H7 (cell line): Measurements from ENCODE around the gene KIAA0825. TPM values are rescaled to one million over a fixed set of nuclear protein-coding genes. Genes with fewer than 3 reads are reported as not detected.
A peak's percentile ranks its signal among the peaks of the same experiment; 100 is the strongest.
"Not testable (repeated sequence)": the region's sequence is repeated elsewhere in the genome, so short reads cannot be mapped to it uniquely, and the experiment has no call there.

Experiments used
- DNase-seq: peaks from one replicate; pipeline ENCODE4 v3.0.0; 2012
- H3K27me3 ChIP-seq: 2 replicates; pipeline ENCODE4 v1.6.0; 2011; ENCODE audit warnings: mild to moderate bottlenecking, low read length; ENCODE audit not compliant: control insufficient read depth, insufficient read depth
- H3K36me3 ChIP-seq: replicated peaks from 2 replicates; pipeline ENCODE4 v1.5.1; 2011; ENCODE audit warnings: low read length; ENCODE audit not compliant: control insufficient read depth, insufficient read depth
- H3K4me3 ChIP-seq: 2 replicates; pipeline ENCODE4 v1.5.1; 2011; ENCODE audit warnings: low read depth, mild to moderate bottlenecking, control low read depth, low read length, moderate library complexity; ENCODE audit not compliant: insufficient read depth
- total RNA-seq: library from RNA; depleted of rRNA; stranded (reverse); fragments of >200 nt; shearing (Covaris generic); gene quantifications from 2 replicates; pipeline ENCODE4 v1.2.3, GENCODE V29; 2014

Gene KIAA0825
- total RNA-seq, 1 experiment from 2014 or later: 1.5 TPM

DNA sequence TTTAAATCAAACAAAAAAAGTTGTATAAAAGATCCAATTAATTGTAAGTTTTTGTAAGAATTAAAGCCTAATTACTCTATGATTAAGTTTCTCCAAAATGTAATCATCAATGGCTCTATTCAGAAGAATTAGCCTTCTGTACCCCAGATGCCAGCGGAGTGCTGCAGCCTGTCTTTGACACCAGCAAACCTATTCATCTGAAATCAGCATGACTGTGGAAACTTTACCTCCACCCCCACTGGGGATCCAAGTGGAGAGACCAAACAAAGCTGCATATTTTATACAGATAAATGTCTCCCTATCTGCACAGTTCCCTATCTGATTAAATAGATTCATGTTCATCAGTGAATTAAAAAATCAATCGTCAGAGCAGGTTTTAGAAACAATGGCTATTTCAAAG, 426.8 kb downstream of the KIAA0825 start:
- no peak overlapping the region for H3K4me3 ChIP-seq
- no peaks in the 10 kb centered on the region for H3K36me3 ChIP-seq
- no peaks in the 10 kb centered on the region for H3K27me3 ChIP-seq
- DNase-seq: peak; percentile 8

DNA sequence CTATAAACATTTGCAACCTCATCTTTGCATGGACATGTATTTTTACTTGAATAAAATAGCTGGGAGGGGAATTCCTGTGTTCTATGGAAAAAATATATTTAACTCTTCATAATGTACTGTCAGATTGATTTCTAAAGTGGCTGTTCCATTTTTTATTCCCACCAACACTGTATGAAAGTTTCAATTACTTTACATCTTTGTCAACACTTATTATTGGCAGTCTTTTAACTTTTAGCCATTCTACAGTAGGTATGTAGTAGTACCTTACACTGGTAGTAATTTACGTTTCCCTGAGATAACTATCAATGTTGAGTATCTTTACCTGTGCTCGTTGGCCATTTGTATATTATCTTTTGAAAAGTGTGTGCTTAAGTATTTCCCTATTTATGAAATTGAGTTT, 429.7 kb downstream of the KIAA0825 start:
- no peaks in the 10 kb centered on the region for H3K36me3 ChIP-seq
- no peak overlapping the region for H3K4me3 ChIP-seq
- H3K27me3 ChIP-seq: no peaks in the 10 kb centered on the region
- DNase-seq: no peak

DNA sequence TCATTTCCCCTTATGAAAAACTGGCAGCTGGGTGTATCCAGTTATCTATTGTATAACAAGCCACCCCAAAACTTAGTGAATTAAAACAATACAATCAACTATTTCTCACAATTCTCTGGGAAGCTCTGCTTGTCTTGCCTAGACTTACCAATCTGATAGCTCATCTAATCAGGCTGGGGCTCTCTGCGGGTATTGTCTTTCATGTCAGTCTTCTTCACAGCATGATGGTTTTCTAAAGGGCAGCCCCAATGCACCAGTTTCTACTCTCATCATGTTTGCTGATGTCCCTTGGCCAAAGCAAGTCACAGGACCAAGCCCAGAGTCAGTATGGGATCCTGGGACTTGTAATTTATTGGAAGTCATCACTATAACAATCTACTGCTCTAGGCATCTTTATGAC, 433.5 kb downstream of the KIAA0825 start:
- DNase-seq: no peak
- no peaks in the 10 kb centered on the region for H3K27me3 ChIP-seq
- no peak overlapping the region for H3K4me3 ChIP-seq
- no peaks in the 10 kb centered on the region for H3K36me3 ChIP-seq

DNA sequence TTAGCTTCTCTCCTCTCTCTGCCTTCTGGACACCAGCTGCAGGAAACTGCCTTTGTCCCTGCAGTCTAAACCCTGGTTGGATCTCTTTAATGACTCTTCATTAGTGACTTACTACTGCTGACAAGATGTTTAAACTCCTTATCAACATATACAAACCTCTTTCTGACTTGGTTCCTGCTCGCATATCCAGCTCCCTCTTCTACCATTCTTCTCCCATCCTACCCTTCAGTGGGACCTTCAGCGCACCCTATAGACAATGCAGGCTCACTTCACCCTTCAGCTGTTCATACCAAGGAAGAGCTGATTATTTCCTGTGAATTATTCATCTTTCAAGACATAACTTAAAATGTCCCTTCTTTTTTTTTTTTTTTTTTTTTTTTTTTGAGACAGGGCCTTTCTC, 436.5 kb downstream of the KIAA0825 start:
- Histone ChIP-seq H3K27me3 (no peaks in the 10 kb centered on the region), H3K36me3 (no peaks in the 10 kb centered on the region), H3K4me3 (no peak overlapping the region)
- DNase-seq: no peak

DNA sequence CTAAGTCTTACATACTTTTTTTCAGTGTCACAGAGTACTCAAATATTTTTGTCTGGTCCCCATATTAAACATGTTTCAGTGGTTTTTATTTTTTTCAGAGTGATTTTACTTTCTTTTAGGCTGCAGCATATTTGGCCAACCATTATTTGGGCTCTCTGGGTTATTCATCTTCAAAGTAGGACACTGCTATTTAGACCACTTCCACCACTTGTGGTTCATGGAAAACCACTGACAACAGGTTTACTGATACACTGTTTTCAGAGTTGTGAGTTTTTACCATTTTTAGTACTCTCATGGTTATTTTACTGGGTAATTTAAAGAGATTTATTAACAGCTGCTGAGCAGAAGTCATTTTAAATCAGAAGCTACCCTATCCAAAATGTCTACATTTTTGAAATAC, 437.6 kb downstream of the KIAA0825 start:
- H3K4me3 ChIP-seq: no peak overlapping the region
- DNase-seq: no peak
- H3K36me3 ChIP-seq: no peaks in the 10 kb centered on the region

DNA sequence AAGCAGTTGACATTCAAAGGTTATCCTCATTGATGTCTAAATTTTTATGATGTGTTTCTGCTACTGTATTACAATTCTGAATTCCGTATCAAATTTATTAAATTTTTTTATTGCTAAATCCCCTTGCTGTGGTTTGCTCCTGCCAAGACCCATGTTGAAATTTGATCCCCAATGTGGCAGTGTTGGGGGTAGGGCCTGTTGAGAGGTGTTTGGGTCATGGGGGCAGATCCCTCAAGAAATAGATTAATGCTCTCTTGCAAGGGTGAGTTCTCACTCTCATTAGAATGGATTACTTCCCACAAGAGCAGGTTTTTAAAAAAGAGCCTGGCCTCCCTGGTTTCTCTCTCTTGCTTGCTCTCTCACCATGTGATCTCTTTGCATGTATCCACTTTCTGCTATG, 442.5 kb downstream of the KIAA0825 start:
- H3K4me3 ChIP-seq: no peak overlapping the region
- no peaks in the 10 kb centered on the region for H3K27me3 ChIP-seq
- H3K36me3 ChIP-seq: no peaks in the 10 kb centered on the region; the same call in none of the 2 replicates
- no peak for DNase-seq

More for the DNA sequence above, 437.6 kb downstream of the KIAA0825 start:
- H3K27me3 ChIP-seq: no peaks in the 10 kb centered on the region

DNA sequence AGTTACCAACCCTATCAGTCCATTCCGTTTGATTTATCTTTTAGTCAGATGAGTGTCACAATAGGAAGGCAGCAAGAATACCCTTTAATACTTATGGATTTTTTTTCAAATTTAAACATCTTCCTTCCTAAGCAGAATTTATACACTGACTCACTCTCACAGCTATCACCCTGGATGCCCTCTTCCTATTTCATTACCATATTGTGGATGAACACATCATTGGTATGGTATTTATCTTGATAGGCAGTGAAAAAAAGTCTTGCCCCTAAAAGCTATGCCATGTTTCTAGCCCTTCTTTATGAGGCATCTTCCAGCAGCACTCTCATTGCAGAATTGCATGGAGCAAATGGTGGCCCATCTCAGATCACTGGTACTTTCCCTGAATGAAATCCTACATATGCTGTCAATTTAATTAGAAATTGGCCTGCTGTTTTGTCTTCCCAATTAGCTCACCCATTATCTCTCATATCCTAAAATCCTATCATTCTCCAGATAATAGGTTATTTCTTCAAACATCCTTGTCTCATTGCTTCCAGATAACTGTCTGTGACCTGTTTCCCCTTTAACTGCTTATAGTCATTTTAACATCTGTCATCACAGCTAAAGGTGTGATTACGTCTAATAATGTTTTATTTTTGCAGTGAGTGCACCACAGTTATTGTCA, 443.5 kb downstream of the KIAA0825 start:
- DNase-seq: no peak

DNA sequence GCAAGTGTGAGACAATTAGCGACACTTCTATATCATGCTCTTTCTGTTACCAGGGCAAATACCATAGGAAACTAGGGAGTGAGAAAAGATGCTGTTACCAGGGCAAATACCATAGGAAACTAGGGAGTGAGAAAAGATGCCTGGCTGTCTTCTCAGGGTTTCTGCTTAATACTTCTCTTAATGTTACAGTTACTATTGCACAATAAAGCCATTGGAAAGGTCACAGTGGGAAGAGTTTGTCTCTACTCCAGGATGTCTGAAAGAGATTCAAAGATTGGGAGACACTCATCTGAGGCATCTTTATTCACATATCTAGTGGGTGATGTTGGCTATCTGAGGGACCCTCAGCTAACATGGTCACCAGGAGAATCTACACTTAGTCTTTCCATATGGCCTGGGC, 445.3 kb downstream of the KIAA0825 start:
- no peaks in the 10 kb centered on the region for H3K27me3 ChIP-seq
- H3K36me3 ChIP-seq: no peaks in the 10 kb centered on the region; the same call in none of the 2 replicates
- H3K4me3 ChIP-seq: no peak overlapping the region
- no peak for DNase-seq

More for the DNA sequence above, 443.5 kb downstream of the KIAA0825 start:
- Histone ChIP-seq H3K4me3 (no peak overlapping the region), H3K27me3 (no peaks in the 10 kb centered on the region), H3K36me3 (no peaks in the 10 kb centered on the region; the same call in none of the 2 replicates)

DNA sequence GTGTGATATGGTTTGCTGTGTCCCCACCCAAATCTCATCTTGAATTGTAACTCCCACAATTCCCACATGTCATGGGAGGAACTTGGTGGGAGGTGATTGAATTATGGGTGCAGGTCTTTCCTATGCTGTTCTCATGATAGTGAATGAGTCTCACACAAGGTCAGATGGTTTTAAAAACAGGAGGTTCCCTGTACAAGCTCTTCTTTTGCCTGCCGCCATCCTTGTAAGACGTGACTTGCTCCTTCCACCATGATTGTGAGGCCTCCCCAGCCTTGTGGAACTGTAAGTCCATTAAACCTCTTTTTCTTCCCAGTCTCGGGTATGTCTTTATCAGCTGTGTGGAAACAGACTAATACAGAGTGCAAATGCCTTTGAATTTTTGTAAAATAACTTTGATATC, 447.3 kb downstream of the KIAA0825 start:
- H3K4me3 ChIP-seq, H3K36me3 ChIP-seq, DNase-seq, H3K27me3 ChIP-seq: not testable (repeated sequence)

DNA sequence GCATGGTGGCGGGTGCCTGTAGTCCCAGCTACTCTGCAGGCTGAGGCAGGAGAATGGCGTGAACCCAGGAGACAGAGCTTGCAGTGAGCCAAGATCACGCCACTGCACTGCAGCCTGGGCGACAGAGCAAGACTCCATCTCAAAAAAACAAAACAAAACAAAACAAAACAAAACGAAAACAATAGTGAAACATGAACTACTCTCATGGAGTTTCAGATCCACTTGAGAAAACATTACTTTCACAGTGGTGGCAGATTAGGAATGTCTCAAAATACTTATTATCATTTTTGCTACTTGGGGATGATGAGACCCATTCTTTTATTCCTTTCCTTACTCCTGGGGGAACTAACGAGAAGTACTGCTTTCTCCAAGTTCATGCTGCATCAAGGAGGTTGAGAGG, 448.2 kb downstream of the KIAA0825 start:
- H3K4me3 ChIP-seq, H3K36me3 ChIP-seq, DNase-seq, H3K27me3 ChIP-seq: not testable (repeated sequence)

DNA sequence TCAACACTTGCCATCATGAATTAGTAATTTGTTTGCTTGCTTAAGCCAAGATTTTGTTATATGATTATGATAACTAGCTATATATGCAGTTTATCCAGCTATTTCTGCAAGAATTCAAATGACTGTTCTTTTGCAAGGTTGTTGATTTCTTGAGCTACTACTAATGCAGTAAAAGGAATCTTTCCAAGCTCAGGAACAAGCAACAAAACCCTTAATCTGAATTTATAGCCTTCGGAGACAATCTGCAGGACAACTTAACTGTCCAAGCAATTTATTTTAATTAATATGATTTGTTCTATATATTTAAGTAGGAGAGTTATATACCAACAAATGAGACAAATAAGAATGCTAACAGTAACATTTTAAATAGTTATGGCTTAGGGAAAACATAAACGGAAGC, 450.3 kb downstream of the KIAA0825 start:
- H3K27me3 ChIP-seq: no peaks in the 10 kb centered on the region
- no peak overlapping the region for H3K4me3 ChIP-seq
- H3K36me3 ChIP-seq: no peaks in the 10 kb centered on the region; the same call in none of the 2 replicates
- no peak for DNase-seq

DNA sequence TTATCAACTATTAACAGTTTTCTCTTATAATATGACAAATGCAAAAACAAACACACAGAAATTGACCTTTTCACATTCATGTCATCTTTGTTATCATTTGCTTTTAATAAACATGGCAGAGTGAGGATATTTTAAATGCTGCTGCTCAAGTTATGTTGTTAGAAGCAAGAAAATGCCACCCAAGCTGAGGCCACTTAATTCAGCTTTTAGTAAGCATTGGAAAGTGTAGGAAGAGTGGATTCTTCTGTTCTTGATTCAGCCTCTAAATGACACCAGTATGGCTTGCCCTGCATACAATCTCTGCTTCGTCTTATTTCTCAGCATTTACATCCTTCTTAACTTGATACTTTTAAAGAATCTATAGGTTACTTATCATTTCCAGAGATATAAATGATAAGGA, 456.6 kb downstream of the KIAA0825 start:
- Histone ChIP-seq H3K4me3 (no peak overlapping the region), H3K27me3 (no peaks in the 10 kb centered on the region), H3K36me3 (peaks cover 2% of the 10 kb centered on the region; the same call in 1 of the 2 replicates)
- no peak for DNase-seq

DNA sequence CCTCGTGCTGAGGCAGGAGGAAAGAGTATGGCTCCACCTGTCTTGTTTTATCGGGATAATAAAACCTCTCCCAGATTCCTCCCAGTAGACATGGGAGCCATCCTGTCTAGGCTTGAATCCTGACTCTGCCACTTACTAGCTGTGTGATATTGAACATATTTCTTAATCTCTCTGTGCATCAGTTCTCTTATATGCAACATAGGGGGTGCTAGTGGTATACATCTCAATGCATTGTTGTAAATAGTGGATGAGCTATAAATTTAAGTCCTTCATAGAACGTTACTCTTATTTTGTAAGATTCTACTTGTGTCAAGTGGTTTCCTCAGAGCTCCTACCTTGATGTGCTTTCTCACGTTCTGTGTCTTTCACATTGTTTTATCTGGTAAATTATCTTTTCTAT, 459.3 kb downstream of the KIAA0825 start:
- H3K36me3 ChIP-seq: peaks cover 2% of the 10 kb centered on the region; the same call in 1 of the 2 replicates
- no peak overlapping the region for H3K4me3 ChIP-seq
- no peaks in the 10 kb centered on the region for H3K27me3 ChIP-seq
- DNase-seq: no peak

DNA sequence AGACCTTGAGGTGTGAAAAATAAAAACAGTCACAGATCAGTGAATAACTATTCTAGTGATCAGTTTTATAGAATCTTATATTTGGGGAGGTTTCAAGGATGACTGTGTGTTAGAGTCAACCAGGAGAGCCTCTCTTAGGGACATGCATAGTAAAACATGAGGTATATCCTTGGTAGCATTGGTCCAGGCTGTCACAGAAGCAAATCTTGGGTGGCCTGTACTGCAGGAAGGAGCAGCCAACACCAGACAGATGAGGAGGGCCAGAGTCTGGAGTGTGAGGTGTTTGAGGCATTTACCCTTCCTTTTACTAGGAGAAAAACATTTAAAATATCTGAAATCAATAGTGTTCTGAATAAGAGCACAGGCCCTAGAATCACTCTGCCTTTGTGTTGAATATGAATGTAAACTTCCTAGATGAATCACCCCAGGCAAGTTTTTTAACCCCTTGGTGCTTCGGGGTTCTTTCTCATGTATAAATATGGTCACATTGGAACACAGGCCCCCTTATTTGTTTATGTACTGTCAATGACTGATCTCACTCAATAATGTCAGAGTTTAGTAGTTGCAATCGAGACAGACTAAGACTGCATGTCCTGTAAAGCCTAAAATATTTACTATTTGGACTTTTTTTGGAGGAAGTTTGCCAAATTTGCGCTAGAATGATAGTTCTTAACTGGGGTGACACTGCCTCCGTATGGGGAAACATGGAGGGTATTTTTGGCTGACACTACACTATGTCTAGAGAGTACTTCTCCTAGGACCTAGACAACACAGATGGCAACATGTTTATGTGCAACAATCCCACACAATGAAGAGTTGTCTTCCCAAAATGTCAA, 460.5 kb downstream of the KIAA0825 start:
- no peak for DNase-seq

DNA sequence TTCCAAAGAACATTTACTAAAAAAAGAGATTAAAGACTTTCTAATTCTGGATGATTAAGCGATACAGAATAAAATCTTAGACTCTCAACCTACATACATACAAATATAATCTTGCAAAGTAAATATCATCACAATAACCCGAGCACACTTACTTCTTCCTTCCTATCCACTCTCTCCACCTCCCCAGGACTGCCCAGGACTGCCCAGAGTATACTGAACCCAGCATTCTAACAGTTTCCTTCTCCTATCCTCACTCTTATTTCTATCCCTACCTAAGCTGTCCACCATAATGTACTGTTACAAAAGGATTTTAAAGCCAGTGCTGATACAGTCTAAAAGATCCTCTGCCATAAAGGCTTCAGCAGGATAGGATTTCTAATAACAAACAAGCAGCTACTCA, 463.7 kb downstream of the KIAA0825 start:
- H3K27me3 ChIP-seq: no peaks in the 10 kb centered on the region
- H3K36me3 ChIP-seq: peaks cover 2% of the 10 kb centered on the region; the same call in 1 of the 2 replicates
- no peak overlapping the region for H3K4me3 ChIP-seq
- DNase-seq: no peak

More for the DNA sequence above, 460.5 kb downstream of the KIAA0825 start:
- Histone ChIP-seq H3K4me3 (no peak overlapping the region), H3K27me3 (no peaks in the 10 kb centered on the region), H3K36me3 (peaks cover 2% of the 10 kb centered on the region; the same call in 1 of the 2 replicates)
